Naive thymus-derived CD4-positive, alpha-beta T cell (primary cell): ENCODE measurements around the gene PPP1R1B. TPM values are rescaled to one million over a fixed set of nuclear protein-coding genes. Genes with fewer than 3 reads are reported as not detected.

Experiments used
- ATAC-seq: fragments of 150-1000 bp; cut with Tn5 transposase; 2 replicates; pipeline ENCODE4 v1.10.0; 2021; ENCODE audit warnings: mild to moderate bottlenecking, moderate library complexity
- CTCF ChIA-PET: fragments of 350-600 bp; sonication (Branson Sonifier 250); formaldehyde crosslinking; loops from one replicate; lab custom pipeline; 2021; ENCODE audit warnings: antibody characterized with exemption; lab: Charles Lee
- POLR2A ChIA-PET: fragments of 350-600 bp; sonication (Branson Sonifier 250); formaldehyde crosslinking; loops from one replicate; lab custom pipeline; 2021; ENCODE audit warnings: antibody characterized with exemption, inconsistent platforms; lab: Charles Lee
- DNase-seq, 9 donors: peaks; one replicate each; pipeline versions ENCODE4 v3.0.0 to v3.0.0-alpha.2; 2020 to 2022; ENCODE audit warnings: mixed read lengths in 1 of 9
- H3K27ac ChIP-seq: one replicate; pipeline ENCODE4 v1.7.0; 2013; ENCODE audit warnings: mild to moderate bottlenecking, low read depth, low read length, moderate library complexity
- H3K27me3 ChIP-seq, 2 donors: one replicate each; pipeline ENCODE4 v1.7.0; 2013; ENCODE audit warnings: low read length in 2 of 2, mild to moderate bottlenecking in 2 of 2, moderate library complexity in 2 of 2; ENCODE audit not compliant: control insufficient read depth in 2 of 2, insufficient read depth in 2 of 2
- H3K36me3 ChIP-seq, 3 experiments: 1 replicate in 2 of 3; 2 replicates in 1 of 3; pipeline ENCODE4 v1.7.0; 2013; ENCODE audit warnings: low read length in 3 of 3, mild to moderate bottlenecking in 3 of 3, moderate library complexity in 1 of 3; ENCODE audit not compliant: insufficient read depth in 3 of 3, control insufficient read depth in 2 of 3
- H3K4me1 ChIP-seq, 2 donors: one replicate each; pipeline ENCODE4 v1.7.0; 2013; ENCODE audit warnings: low read length in 2 of 2, mild to moderate bottlenecking in 2 of 2, moderate library complexity in 1 of 2; ENCODE audit not compliant: control insufficient read depth in 2 of 2, insufficient read depth in 2 of 2
- H3K4me3 ChIP-seq: 2 replicates; pipeline ENCODE4 v1.7.0; 2013; ENCODE audit warnings: mild to moderate bottlenecking, low read length
- H3K9me3 ChIP-seq, 3 experiments: 1 replicate in 2 of 3; 2 replicates in 1 of 3; pipeline ENCODE4 v1.7.0; 2013; ENCODE audit warnings: low read length in 3 of 3; ENCODE audit not compliant: control insufficient read depth in 2 of 3
- H3K27ac Mint-ChIP-seq, 9 donors: one replicate each; pipeline ENCODE4 v1.8.0; 2020 to 2022; ENCODE audit warnings: mixed read lengths in 9 of 9, mild to moderate bottlenecking in 8 of 9, moderate library complexity in 5 of 9, inconsistent platforms in 2 of 9
- H3K27me3 Mint-ChIP-seq, 5 donors: one replicate each; pipeline ENCODE4 v1.8.0; 2021 to 2022; ENCODE audit warnings: mixed read lengths in 5 of 5, mild to moderate bottlenecking in 1 of 5
- H3K36me3 Mint-ChIP-seq, 5 donors: one replicate each; pipeline ENCODE4 v1.8.0; 2020 to 2022; ENCODE audit warnings: mixed read lengths in 5 of 5, mild to moderate bottlenecking in 3 of 5, inconsistent platforms in 1 of 5
- H3K4me1 Mint-ChIP-seq, 7 donors: one replicate each; pipeline ENCODE4 v1.8.0; 2020 to 2022; ENCODE audit warnings: mixed read lengths in 7 of 7, mild to moderate bottlenecking in 3 of 7, inconsistent platforms in 1 of 7
- H3K4me3 Mint-ChIP-seq, 10 donors: one replicate each; pipeline ENCODE4 v1.8.0; 2020 to 2022; ENCODE audit warnings: mild to moderate bottlenecking in 10 of 10, mixed read lengths in 10 of 10, moderate library complexity in 6 of 10, inconsistent platforms in 2 of 10
- H3K9me3 Mint-ChIP-seq, 11 donors: one replicate each; pipeline ENCODE4 v1.8.0; 2020 to 2022; ENCODE audit warnings: mixed read lengths in 11 of 11, mild to moderate bottlenecking in 4 of 11, inconsistent platforms in 1 of 11, moderate library complexity in 1 of 11
- intact Hi-C, 2 donors: fragments of 100-400 bp; cut with micrococcal nuclease; formaldehyde crosslinking; loops; one replicate each; pipeline ENCODE4 v1.15.1; 2023
- polyA plus RNA-seq, 2 donors: library from polyadenylated mRNA; unstranded; fragments of 300-500 nt; fragmentation: Illumina TruSeq; gene quantifications; one replicate each; pipeline ENCODE4 v1.2.3, GENCODE V29; 2021
- total RNA-seq, 6 experiments: library from RNA in 5 of 6; stranded (reverse) in 5 of 6; gene quantifications; 1 replicate in 5 of 6; 2 replicates in 1 of 6; pipeline ENCODE4 v1.2.3 and lab custom pipeline; 2021 to 2026

PPP1R1B gene
- total and polyA plus RNA-seq, 7 experiments from 2014 or later = not detected

DNA sequence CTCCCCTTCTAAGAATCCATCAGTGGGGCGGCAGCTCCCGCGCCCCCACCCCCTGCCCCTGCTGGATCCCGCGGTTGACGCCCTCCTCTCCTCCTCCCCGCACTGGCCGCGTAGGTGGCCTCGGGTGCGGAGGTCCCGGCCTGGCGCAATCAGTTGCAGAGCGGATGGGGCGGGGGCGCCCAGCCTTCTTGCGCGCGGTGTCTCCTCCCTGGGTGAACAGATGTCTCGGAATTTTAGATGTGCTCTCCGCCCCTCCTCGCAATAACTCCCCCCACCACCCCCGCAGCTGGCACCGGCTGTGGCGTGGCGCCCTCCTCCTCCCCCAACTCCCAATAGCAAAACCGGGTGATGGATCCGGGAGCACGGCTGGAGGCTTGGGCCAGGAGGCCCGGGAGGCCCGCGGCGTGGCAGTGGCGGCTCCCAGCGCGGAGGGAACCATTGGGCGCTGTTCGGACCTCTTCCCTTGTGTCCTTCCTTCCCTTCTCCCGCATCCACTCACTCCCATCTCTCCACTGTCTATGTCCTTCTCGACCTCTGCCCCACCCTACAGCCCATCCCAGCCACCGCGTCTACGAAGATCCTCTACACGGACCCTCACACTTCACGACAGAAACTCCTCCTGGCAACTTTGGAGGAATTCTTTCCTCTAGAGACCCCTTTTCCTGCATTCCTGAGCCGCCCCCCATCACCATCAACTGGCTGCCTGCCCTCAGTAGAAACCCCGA lies 30.0 kb upstream of the PPP1R1B start:
- Histone ChIP-seq H3K27ac (no peak overlapping the region), H3K36me3 (no peaks in the 10 kb centered on the region), H3K27me3 (peaks cover 13 to 39% of the 10 kb centered on the region in 2 donors), H3K9me3 (no peaks in the 10 kb centered on the region), H3K4me3 (no peak overlapping the region), H3K4me1 (peaks cover 0 to 22% of the 10 kb centered on the region in 2 donors)
- Mint-ChIP-seq H3K36me3 (peaks cover 0 to 5% (median 1%) of the 10 kb centered on the region in 5 donors), H3K27ac (no peak overlapping the region), H3K4me1 (peaks cover 5 to 33% (median 22%) of the 10 kb centered on the region in 7 donors), H3K9me3 (peaks cover 0 to 16% (median 4%) of the 10 kb centered on the region in 11 donors), H3K27me3 (peaks cover 82 to 87% (median 84%) of the 10 kb centered on the region in 5 donors), H3K4me3 (peak overlapping the region in 2 of 10 donors; percentile 39)
- CTCF ChIA-PET = interaction anchor here (0.7 kb wide), 1 partner anchor 56 kb away, joined by 3 read pairs; no protein-coding TSS in a partner anchor
- intact Hi-C loops = no loop called here
- ATAC-seq (no peak), DNase-seq (no peak)
- POLR2A ChIA-PET = interaction anchor here (0.6 to 2.0 kb wide), 2 partner anchors 23 to 88 kb away, joined by 3 to 5 read pairs; no protein-coding TSS in a partner anchor

DNA sequence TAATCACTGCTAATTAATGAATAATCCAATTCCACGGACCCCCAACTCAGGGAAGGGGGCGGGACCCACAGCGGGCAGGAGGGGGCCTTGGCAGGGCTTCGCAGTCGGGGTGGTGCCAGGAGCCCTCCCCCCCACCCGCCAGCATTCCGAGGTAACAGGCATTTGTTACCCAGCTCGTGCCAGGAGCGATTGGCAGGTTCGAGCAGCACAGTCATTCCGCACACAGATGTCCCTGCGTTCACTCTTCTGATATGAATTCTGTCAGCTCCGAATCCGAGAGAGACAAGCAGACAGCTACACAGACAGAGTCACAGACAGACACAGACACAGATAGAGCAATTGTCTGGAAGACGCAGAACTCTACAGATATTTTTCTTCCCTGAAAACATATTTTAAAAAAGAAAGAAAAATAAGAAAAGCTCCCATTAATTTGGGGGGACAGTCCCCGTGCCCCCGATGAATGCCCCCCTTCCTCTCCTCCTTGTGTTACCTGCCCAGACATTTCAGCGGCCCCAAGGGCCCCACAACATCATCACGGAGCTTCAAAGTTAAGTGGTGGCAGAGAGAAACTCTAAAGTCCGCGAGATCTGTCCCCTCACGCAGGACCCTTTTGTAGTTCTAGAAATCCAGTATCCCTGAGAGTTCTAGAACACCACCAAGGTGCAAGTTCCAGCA lies 29.2 kb upstream of the PPP1R1B start:
- no peak for ATAC-seq
- peak overlapping the region in 4 of 10 donors; percentile 17 to 39 (median 24) for H3K4me3 Mint-ChIP-seq
- no peak overlapping the region for H3K27ac Mint-ChIP-seq
- H3K4me1 Mint-ChIP-seq = peaks cover 5 to 29% (median 20%) of the 10 kb centered on the region in 7 donors
- peaks cover 0 to 12% (median under 1%) of the 10 kb centered on the region in 11 donors for H3K9me3 Mint-ChIP-seq
- no peaks in the 10 kb centered on the region for H3K9me3 ChIP-seq
- peaks cover 0 to 22% of the 10 kb centered on the region in 2 donors for H3K4me1 ChIP-seq
- no peaks in the 10 kb centered on the region for H3K36me3 ChIP-seq
- peaks cover 83 to 91% (median 84%) of the 10 kb centered on the region in 5 donors for H3K27me3 Mint-ChIP-seq
- intact Hi-C loops = no loop called here
- peaks cover 19 to 47% of the 10 kb centered on the region in 2 donors for H3K27me3 ChIP-seq
- ChIA-PET CTCF (no interaction called here), POLR2A (no interaction called here)
- H3K27ac ChIP-seq = no peak overlapping the region
- no peak for DNase-seq
- no peak overlapping the region for H3K4me3 ChIP-seq
- H3K36me3 Mint-ChIP-seq = peaks cover 0 to 5% (median 0%) of the 10 kb centered on the region in 5 donors

- no peak overlapping the region for H3K27ac Mint-ChIP-seq
- H3K27me3 ChIP-seq = peaks cover 19 to 50% of the 10 kb centered on the region in 2 donors
- H3K27me3 Mint-ChIP-seq = peaks cover 84 to 95% (median 85%) of the 10 kb centered on the region in 5 donors
- H3K9me3 ChIP-seq = no peaks in the 10 kb centered on the region
- DNase-seq (no peak), ATAC-seq (no peak)
- ChIA-PET POLR2A (no interaction called here), CTCF (no interaction called here)
- H3K27ac ChIP-seq = no peak overlapping the region
- intact Hi-C loops = no loop called here
- H3K4me1 Mint-ChIP-seq = peaks cover 5 to 29% (median 21%) of the 10 kb centered on the region in 7 donors
- H3K36me3 Mint-ChIP-seq = peaks cover 0 to 5% (median 0%) of the 10 kb centered on the region in 5 donors
- H3K36me3 ChIP-seq = no peaks in the 10 kb centered on the region
- H3K4me3 Mint-ChIP-seq = peak overlapping the region in 4 of 10 donors; percentile 17 to 56 (median 30)
- peaks cover 0 to 22% of the 10 kb centered on the region in 2 donors for H3K4me1 ChIP-seq
- no peak overlapping the region for H3K4me3 ChIP-seq
- peaks cover 0 to 12% (median 0%) of the 10 kb centered on the region in 11 donors for H3K9me3 Mint-ChIP-seq
Observed at GRCh38 chr17:39598047-39598481, 28.7 kb upstream of the PPP1R1B start.

DNA sequence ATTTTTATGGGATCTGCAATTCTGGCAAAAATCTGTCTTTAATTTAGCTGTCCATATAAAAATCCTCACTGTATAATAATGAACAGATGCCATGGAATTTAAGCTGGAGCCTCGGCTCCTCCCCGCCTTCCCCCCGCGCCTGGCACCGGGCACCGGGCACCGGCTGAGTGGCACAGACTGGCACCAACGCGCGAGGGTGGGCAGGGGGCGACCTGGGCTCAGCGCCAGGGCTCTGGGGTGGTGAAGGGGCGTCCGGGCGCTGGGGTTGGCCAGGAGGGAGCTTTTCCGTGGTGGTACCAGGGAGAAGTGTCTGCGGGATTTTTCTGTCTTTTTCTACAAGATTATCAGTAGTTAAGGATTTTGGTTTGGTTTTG lies 28.1 kb upstream of the PPP1R1B start:
- H3K4me1 Mint-ChIP-seq = peaks cover 5 to 35% (median 26%) of the 10 kb centered on the region in 7 donors
- H3K27me3 ChIP-seq = peaks cover 19 to 50% of the 10 kb centered on the region in 2 donors
- CTCF ChIA-PET = no interaction called here
- H3K27ac Mint-ChIP-seq = no peak overlapping the region
- H3K4me1 ChIP-seq = peaks cover 2 to 22% of the 10 kb centered on the region in 2 donors
- H3K4me3 ChIP-seq = no peak overlapping the region
- POLR2A ChIA-PET = no interaction called here
- peaks cover 0 to 5% (median 0%) of the 10 kb centered on the region in 5 donors for H3K36me3 Mint-ChIP-seq
- no peaks in the 10 kb centered on the region for H3K9me3 ChIP-seq
- ATAC-seq (no peak), DNase-seq (no peak)
- no peak overlapping the region for H3K27ac ChIP-seq
- no peaks in the 10 kb centered on the region for H3K36me3 ChIP-seq
- intact Hi-C loops = no loop called here
- peaks cover 84 to 95% (median 85%) of the 10 kb centered on the region in 5 donors for H3K27me3 Mint-ChIP-seq
- peak overlapping the region in 3 of 10 donors; percentile 39 to 56 (median 50) for H3K4me3 Mint-ChIP-seq
- peaks cover 0 to 7% (median 0%) of the 10 kb centered on the region in 11 donors for H3K9me3 Mint-ChIP-seq

DNA sequence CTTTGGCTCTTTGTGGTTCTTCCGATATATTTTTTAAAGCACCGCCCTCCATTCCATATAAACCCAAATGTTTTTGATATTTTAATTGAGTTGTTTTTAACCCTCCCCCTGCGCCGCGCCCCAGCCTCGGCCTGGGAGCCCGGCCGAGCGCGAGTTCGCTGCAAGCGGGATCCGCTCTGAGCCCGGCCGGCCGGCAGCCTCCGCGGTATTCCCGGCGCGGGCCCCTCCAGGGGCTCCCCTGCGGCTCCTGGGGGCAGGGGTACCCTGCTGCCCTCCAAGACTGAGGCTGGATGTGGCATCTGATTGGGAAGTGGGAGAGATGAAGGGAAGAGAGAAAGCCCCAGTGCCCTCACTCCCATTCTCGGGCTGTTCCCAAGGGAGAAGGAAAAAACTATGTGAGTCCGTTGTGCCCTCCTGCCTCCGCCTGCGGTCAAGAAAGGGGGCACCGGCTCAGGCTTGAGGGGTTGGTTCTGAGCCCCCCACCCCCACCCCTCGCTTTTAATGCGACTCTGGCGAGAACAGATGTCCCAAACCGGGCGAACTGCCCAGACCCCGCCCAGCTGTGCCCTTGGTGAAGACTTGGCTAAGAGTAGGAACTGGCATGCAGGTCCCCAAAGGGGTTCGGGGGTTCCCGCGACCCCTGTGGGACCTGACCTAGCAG lies 27.6 kb upstream of the PPP1R1B start:
- Mint-ChIP-seq H3K9me3 (peaks cover 0 to 4% (median 0%) of the 10 kb centered on the region in 11 donors), H3K4me3 (peak overlapping the region in 3 of 10 donors; percentile 39 to 56 (median 50)), H3K27me3 (peaks cover 81 to 94% (median 83%) of the 10 kb centered on the region in 5 donors), H3K36me3 (peaks cover 0 to 5% (median 0%) of the 10 kb centered on the region in 5 donors), H3K4me1 (peaks cover 5 to 38% (median 28%) of the 10 kb centered on the region in 7 donors), H3K27ac (no peak overlapping the region)
- Histone ChIP-seq H3K27ac (no peak overlapping the region), H3K9me3 (no peaks in the 10 kb centered on the region), H3K36me3 (no peaks in the 10 kb centered on the region), H3K27me3 (peaks cover 19 to 53% of the 10 kb centered on the region in 2 donors), H3K4me3 (no peak overlapping the region), H3K4me1 (peaks cover 4 to 27% of the 10 kb centered on the region in 2 donors)
- POLR2A ChIA-PET = no interaction called here
- ATAC-seq (no peak), DNase-seq (no peak)
- CTCF ChIA-PET = no interaction called here
- intact Hi-C loops = no loop called here

DNA sequence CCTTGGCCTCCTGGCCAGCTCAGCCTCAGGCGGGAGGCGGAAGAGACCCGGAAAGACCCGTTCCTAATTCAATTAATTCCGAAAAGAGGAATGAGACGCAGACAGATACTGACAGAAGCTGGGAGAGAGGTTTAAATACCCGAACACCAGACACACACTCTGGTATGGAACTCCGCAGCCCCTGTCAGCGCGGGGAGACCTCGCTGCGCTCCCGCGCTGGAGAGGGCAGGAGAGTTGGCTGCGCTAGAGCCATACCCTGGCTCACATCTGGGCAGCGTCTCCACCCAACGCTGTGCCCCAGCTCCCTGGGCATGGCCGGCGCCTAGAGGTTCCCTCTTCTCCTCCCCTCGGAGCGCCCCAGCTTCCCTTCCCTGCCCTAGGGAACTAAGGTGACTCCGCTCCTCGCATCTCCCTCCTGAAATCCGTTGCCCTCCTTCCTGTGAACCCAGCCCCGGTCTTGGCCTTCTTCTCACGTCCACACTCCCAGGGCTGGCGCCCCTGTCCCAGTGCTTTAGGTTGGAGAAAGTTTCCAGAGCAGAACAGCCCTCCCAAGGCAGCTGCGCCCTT lies 27.0 kb upstream of the PPP1R1B start:
- H3K36me3 ChIP-seq = no peaks in the 10 kb centered on the region
- peaks cover 5 to 41% (median 31%) of the 10 kb centered on the region in 7 donors for H3K4me1 Mint-ChIP-seq
- peaks cover 77 to 92% (median 80%) of the 10 kb centered on the region in 5 donors for H3K27me3 Mint-ChIP-seq
- DNase-seq (no peak), ATAC-seq (no peak)
- CTCF ChIA-PET = no interaction called here
- H3K27me3 ChIP-seq = peaks cover 19 to 57% of the 10 kb centered on the region in 2 donors
- no peaks in the 10 kb centered on the region for H3K9me3 ChIP-seq
- intact Hi-C loops = no loop called here
- H3K9me3 Mint-ChIP-seq = peaks cover 0 to 4% (median 0%) of the 10 kb centered on the region in 11 donors
- peaks cover 4 to 32% of the 10 kb centered on the region in 2 donors for H3K4me1 ChIP-seq
- H3K27ac ChIP-seq = no peak overlapping the region
- H3K4me3 ChIP-seq = no peak overlapping the region
- no peak overlapping the region for H3K27ac Mint-ChIP-seq
- POLR2A ChIA-PET = no interaction called here
- H3K36me3 Mint-ChIP-seq = peaks cover 0 to 5% (median 0%) of the 10 kb centered on the region in 5 donors
- H3K4me3 Mint-ChIP-seq = peak overlapping the region in 2 of 10 donors; percentile 15 to 62
